GM19099 (cell line): ENCODE data around the gene AIFM2.

Source experiments
- POLR2A ChIP-seq: IDR thresholded peaks from 3 replicates; pipeline ENCODE4 v1.6.1; 2011; ENCODE audit warnings: low read depth; ENCODE audit not compliant: insufficient read length; ENCODE audit errors: extremely low read depth

AIFM2 gene

GRCh38 chr10:70115948-70116682, 16.5 kb downstream of the AIFM2 start:
- TF ChIP-seq POLR2A = no peak

GRCh38 chr10:70114902-70115301, 17.7 kb downstream of the AIFM2 start:
- TF ChIP-seq POLR2A = no peak

- TF ChIP-seq POLR2A = no peak
Observed at GRCh38 chr10:70112071-70112470, 20.6 kb downstream of the AIFM2 start.

GRCh38 chr10:70111496-70111895, 21.1 kb downstream of the AIFM2 start:
- no peak for TF ChIP-seq POLR2A

GRCh38 chr10:70109064-70109729, 23.4 kb downstream of the AIFM2 start:
- no peak for TF ChIP-seq POLR2A

- no peak for TF ChIP-seq POLR2A
Observed at GRCh38 chr10:70106958-70107791, 25.4 kb downstream of the AIFM2 start.

GRCh38 chr10:70101668-70102067, 31.0 kb downstream of the AIFM2 start:
- no peak for TF ChIP-seq POLR2A

GRCh38 chr10:70098271-70098670, 34.4 kb downstream of the AIFM2 start:
- TF ChIP-seq POLR2A = no peak

GRCh38 chr10:70097459-70097858, 35.2 kb downstream of the AIFM2 start:
- no peak for TF ChIP-seq POLR2A

GRCh38 chr10:70096705-70097420, 35.8 kb downstream of the AIFM2 start:
- TF ChIP-seq POLR2A = no peak

- no peak for TF ChIP-seq POLR2A
Observed at GRCh38 chr10:70096016-70096704, 36.5 kb downstream of the AIFM2 start.

- no peak for TF ChIP-seq POLR2A
Observed at GRCh38 chr10:70094250-70094649, 38.4 kb downstream of the AIFM2 start.

GRCh38 chr10:70093335-70093944, 39.2 kb downstream of the AIFM2 start:
- TF ChIP-seq POLR2A = no peak

- no peak for TF ChIP-seq POLR2A
Observed at GRCh38 chr10:70092389-70092718, 40.3 kb downstream of the AIFM2 start.

- TF ChIP-seq POLR2A = no peak
Observed at GRCh38 chr10:70090951-70091350, 41.7 kb downstream of the AIFM2 start.

GRCh38 chr10:70090013-70090412, 42.6 kb downstream of the AIFM2 start:
- TF ChIP-seq POLR2A = no peak
